HEK293T (cell line): ENCODE results near the gene ZNF865.

Experiments
- FOXA1 ChIP-seq: fragments of 450-650 bp; IDR thresholded peaks from 2 replicates; pipeline ENCODE4 v1.6.1; 2016; ENCODE audit warnings: mild to moderate bottlenecking
- FOXK2 ChIP-seq: fragments of 450-650 bp; IDR thresholded peaks from 2 replicates; pipeline ENCODE4 v1.6.1; 2016; ENCODE audit warnings: mild to moderate bottlenecking
- LEF1 ChIP-seq: fragments of 450-650 bp; IDR thresholded peaks from 2 replicates; pipeline ENCODE4 v1.6.1; 2017; ENCODE audit warnings: mild to moderate bottlenecking, borderline replicate concordance
- SUZ12 ChIP-seq: fragments of 450-650 bp; IDR thresholded peaks from 2 replicates; pipeline ENCODE4 v1.6.1; 2016; ENCODE audit warnings: mild to moderate bottlenecking

DNA sequence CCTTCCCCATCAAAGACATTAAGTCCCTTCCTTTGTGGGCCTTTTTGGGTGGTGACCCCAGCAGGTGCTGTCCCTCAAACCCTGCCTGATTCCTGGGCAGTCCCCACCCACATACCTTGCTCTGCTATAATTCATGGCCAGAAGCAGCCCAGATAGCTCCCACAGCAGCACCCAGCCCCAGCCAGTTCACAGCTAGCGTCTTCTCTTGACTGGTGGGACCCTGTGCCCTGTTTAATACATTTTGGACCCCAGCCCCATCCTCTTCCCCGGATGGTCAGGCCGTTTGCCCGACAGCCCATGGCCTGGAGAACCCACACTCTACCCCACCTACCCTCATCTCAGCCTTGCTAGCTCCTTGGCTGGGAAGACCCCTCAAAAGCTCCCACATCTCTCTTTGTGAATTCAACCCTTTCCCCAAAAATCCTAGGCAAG, 44.7 kb downstream of the ZNF865 start:
- TF ChIP-seq LEF1 = no peak
- TF ChIP-seq FOXA1 = no peak
- TF ChIP-seq SUZ12 = no peak
- TF ChIP-seq FOXK2 = no peak
